LNCAP (cell line): Measurements from ENCODE around the gene LINS1.

ENCODE experiments used
- CTCF ChIP-seq: fragments of 450-650 bp; IDR thresholded peaks from 2 replicates; pipeline ENCODE4 v1.5.1; 2017; ENCODE audit warnings: mild to moderate bottlenecking

The LINS1 gene

GRCh38 chr15:100623301-100623700 lies 21.3 kb upstream of the LINS1 start:
- no peak for TF ChIP-seq CTCF

- TF ChIP-seq CTCF = no peak
These were observed 14.7 kb upstream of the LINS1 start for GRCh38 chr15:100616700-100617099.

GRCh38 chr15:100615801-100616200 lies 13.8 kb upstream of the LINS1 start:
- no peak for TF ChIP-seq CTCF

GRCh38 chr15:100614918-100615317 lies 12.9 kb upstream of the LINS1 start:
- no peak for TF ChIP-seq CTCF

GRCh38 chr15:100614336-100614735 lies 12.4 kb upstream of the LINS1 start:
- TF ChIP-seq CTCF = no peak

GRCh38 chr15:100613208-100613607 lies 11.2 kb upstream of the LINS1 start:
- TF ChIP-seq CTCF = no peak

GRCh38 chr15:100612539-100612938 lies 10.6 kb upstream of the LINS1 start:
- TF ChIP-seq CTCF = no peak

GRCh38 chr15:100602823-100603393 lies 924 bp upstream of the LINS1 start:
- TF ChIP-seq CTCF = no peak
